Measurements from ENCODE around the gene RAN.
"Not testable (repeated sequence)": the region's sequence is repeated elsewhere in the genome, so short reads cannot be mapped to it uniquely, and the experiment has no call there.

Gene RAN

GRCh38 chr12:130838284-130838950, 33.4 kb upstream of the RAN start:
- H3K9me3 Mint-ChIP-seq: no peaks in the 10 kb centered on the region
- peaks cover 13% of the 10 kb centered on the region for H3K36me3 Mint-ChIP-seq (ENCODE audit: insufficient read depth)
- ATAC-seq (replicated peaks) (peak; percentile 22), DNase-seq (peak; percentile 6 to 23 (median 7))
- peak overlapping the region; percentile 78 to 82 for H3K4me3 Mint-ChIP-seq
- H3K27ac Mint-ChIP-seq: peak overlapping the region; percentile 25 to 63
- peaks cover 14 to 15% of the 10 kb centered on the region in 2 donors for H3K4me1 Mint-ChIP-seq (ENCODE audit: low read depth in 2 of 2)
- H3K27me3 Mint-ChIP-seq: no peaks in the 10 kb centered on the region

- peak within 1 kb of the TSS; percentile 25 to 63 for H3K27ac Mint-ChIP-seq
- ATAC-seq (replicated peaks) (peak; percentile 89), DNase-seq (peak; percentile 84 to 89 (median 88))
- H3K27me3 Mint-ChIP-seq: no peaks in the 10 kb centered on the region
- H3K36me3 Mint-ChIP-seq (ENCODE audit: insufficient read depth): peaks cover 11% of the 10 kb centered on the region
- peak within 1 kb of the TSS; percentile 78 to 82 for H3K4me3 Mint-ChIP-seq
- H3K4me1 Mint-ChIP-seq (ENCODE audit: low read depth in 2 of 2): peaks cover 12 to 15% of the 10 kb centered on the region in 2 donors
- no peaks in the 10 kb centered on the region for H3K9me3 Mint-ChIP-seq
These were observed 32.7 kb upstream of the RAN start, which contains the start of gene STX2 for GRCh38 chr12:130838951-130839769. Gene STX2, minus strand, starts transcription at chr12:130839250. Its CDS starts 151 bp downstream, at chr12:130839099.

- Mint-ChIP-seq H3K27me3 (peaks cover 0 to 2% of the 10 kb centered on the region in 2 donors), H3K9me3 (no peaks in the 10 kb centered on the region), H3K4me3 (peak overlapping the region; percentile 78 to 82), H3K27ac (peak overlapping the region in 1 of 2 donors; percentile 14), H3K36me3 (ENCODE audit: insufficient read depth) (peaks cover 8% of the 10 kb centered on the region), H3K4me1 (ENCODE audit: low read depth in 2 of 2) (peaks cover 12 to 15% of the 10 kb centered on the region in 2 donors)
- ATAC-seq (replicated peaks) (no peak), DNase-seq (no peak)
These were observed 32.0 kb upstream of the RAN start for GRCh38 chr12:130839770-130840404.

- H3K27ac Mint-ChIP-seq: no peak overlapping the region
- H3K36me3 Mint-ChIP-seq (ENCODE audit: insufficient read depth): no peaks in the 10 kb centered on the region
- no peak for ATAC-seq (replicated peaks)
- peaks cover 14 to 38% of the 10 kb centered on the region in 2 donors for H3K27me3 Mint-ChIP-seq
- no peak overlapping the region for H3K4me3 Mint-ChIP-seq
- DNase-seq: no peak
- no peaks in the 10 kb centered on the region for H3K9me3 Mint-ChIP-seq
- H3K4me1 Mint-ChIP-seq (ENCODE audit: low read depth in 2 of 2): no peaks in the 10 kb centered on the region
These were observed 25.5 kb upstream of the RAN start for GRCh38 chr12:130846369-130846768.

GRCh38 chr12:130847112-130847511, 24.8 kb upstream of the RAN start:
- H3K27ac Mint-ChIP-seq: no peak overlapping the region
- no peak for DNase-seq

GRCh38 chr12:130848105-130848504, 23.8 kb upstream of the RAN start:
- H3K27ac Mint-ChIP-seq; H3K9me3 Mint-ChIP-seq; ATAC-seq (replicated peaks); H3K36me3 Mint-ChIP-seq (ENCODE audit: insufficient read depth); H3K4me3 Mint-ChIP-seq; DNase-seq; H3K4me1 Mint-ChIP-seq (ENCODE audit: low read depth in 2 of 2): not testable (repeated sequence)
- peaks cover 14 to 46% of the 10 kb centered on the region in 2 donors for H3K27me3 Mint-ChIP-seq

More at GRCh38 chr12:130847112-130847511, 24.8 kb upstream of the RAN start:
- H3K9me3 Mint-ChIP-seq: no peaks in the 10 kb centered on the region
- H3K27me3 Mint-ChIP-seq: peaks cover 14 to 38% of the 10 kb centered on the region in 2 donors
- H3K36me3 Mint-ChIP-seq (ENCODE audit: insufficient read depth): no peaks in the 10 kb centered on the region
- ATAC-seq (replicated peaks): no peak
- H3K4me3 Mint-ChIP-seq: no peak overlapping the region
- no peaks in the 10 kb centered on the region for H3K4me1 Mint-ChIP-seq (ENCODE audit: low read depth in 2 of 2)

GRCh38 chr12:130848785-130849305, 23.0 kb upstream of the RAN start:
- not testable (repeated sequence) for H3K4me3 Mint-ChIP-seq; DNase-seq; H3K27ac Mint-ChIP-seq; H3K36me3 Mint-ChIP-seq (ENCODE audit: insufficient read depth); ATAC-seq (replicated peaks); H3K4me1 Mint-ChIP-seq (ENCODE audit: low read depth in 2 of 2); H3K9me3 Mint-ChIP-seq
- peaks cover 16 to 53% of the 10 kb centered on the region in 2 donors for H3K27me3 Mint-ChIP-seq

- DNase-seq (no peak), ATAC-seq (replicated peaks) (no peak)
- Mint-ChIP-seq H3K36me3 (ENCODE audit: insufficient read depth) (no peaks in the 10 kb centered on the region), H3K4me1 (ENCODE audit: low read depth in 2 of 2) (no peaks in the 10 kb centered on the region), H3K4me3 (no peak overlapping the region), H3K9me3 (no peaks in the 10 kb centered on the region), H3K27me3 (peaks cover 20 to 60% of the 10 kb centered on the region in 2 donors), H3K27ac (no peak overlapping the region)
These were observed 22.1 kb upstream of the RAN start for GRCh38 chr12:130849561-130850417.

GRCh38 chr12:130850418-130851021, 21.3 kb upstream of the RAN start:
- H3K27me3 Mint-ChIP-seq: peaks cover 24 to 61% of the 10 kb centered on the region in 2 donors
- no peak overlapping the region for H3K4me3 Mint-ChIP-seq
- no peak overlapping the region for H3K27ac Mint-ChIP-seq
- H3K9me3 Mint-ChIP-seq: no peaks in the 10 kb centered on the region
- H3K4me1 Mint-ChIP-seq (ENCODE audit: low read depth in 2 of 2): no peaks in the 10 kb centered on the region
- ATAC-seq (replicated peaks): no peak
- H3K36me3 Mint-ChIP-seq (ENCODE audit: insufficient read depth): no peaks in the 10 kb centered on the region
- no peak for DNase-seq

- Mint-ChIP-seq H3K4me3 (no peak overlapping the region), H3K27ac (no peak overlapping the region), H3K27me3 (peaks cover 22 to 59% of the 10 kb centered on the region in 2 donors), H3K9me3 (peaks cover 0 to 2% of the 10 kb centered on the region in 2 donors), H3K36me3 (ENCODE audit: insufficient read depth) (no peaks in the 10 kb centered on the region), H3K4me1 (ENCODE audit: low read depth in 2 of 2) (no peaks in the 10 kb centered on the region)
- DNase-seq (no peak), ATAC-seq (replicated peaks) (no peak)
These were observed 15.8 kb upstream of the RAN start for GRCh38 chr12:130856088-130856487.

- peaks cover 0 to 5% of the 10 kb centered on the region in 2 donors for H3K9me3 Mint-ChIP-seq
- H3K27me3 Mint-ChIP-seq: peaks cover 22 to 62% of the 10 kb centered on the region in 2 donors
- H3K27ac Mint-ChIP-seq: no peak overlapping the region
- H3K4me3 Mint-ChIP-seq: no peak overlapping the region
- ATAC-seq (replicated peaks) (no peak), DNase-seq (no peak)
- no peaks in the 10 kb centered on the region for H3K36me3 Mint-ChIP-seq (ENCODE audit: insufficient read depth)
- no peaks in the 10 kb centered on the region for H3K4me1 Mint-ChIP-seq (ENCODE audit: low read depth in 2 of 2)
These were observed 13.8 kb upstream of the RAN start for GRCh38 chr12:130858084-130858483.

- peaks cover 17 to 52% of the 10 kb centered on the region in 2 donors for H3K27me3 Mint-ChIP-seq
- no peaks in the 10 kb centered on the region for H3K36me3 Mint-ChIP-seq (ENCODE audit: insufficient read depth)
- no peak overlapping the region for H3K27ac Mint-ChIP-seq
- H3K9me3 Mint-ChIP-seq: peaks cover 0 to 5% of the 10 kb centered on the region in 2 donors
- H3K4me1 Mint-ChIP-seq (ENCODE audit: low read depth in 2 of 2): no peaks in the 10 kb centered on the region
- DNase-seq (no peak), ATAC-seq (replicated peaks) (no peak)
- H3K4me3 Mint-ChIP-seq: no peak overlapping the region
These were observed 12.7 kb upstream of the RAN start for GRCh38 chr12:130859161-130859560.
